ENCODE data around the gene ATP1B4.

Gene ATP1B4

GRCh38 chrX:120356084-120356483 lies 5.8 kb upstream of the ATP1B4 start:
- Histone ChIP-seq H3K9me2 (replicated peaks; ENCODE audit: low read depth, low read length) (no peaks in the 10 kb centered on the region), H3K9me3 (ENCODE audit: insufficient read depth, low read depth, low read length) (no peaks in the 10 kb centered on the region), H3K27me3 (ENCODE audit: insufficient read depth, low read length, poor library complexity, severe bottlenecking) (no peaks in the 10 kb centered on the region), H3K4me3 (ENCODE audit: low read length, poor library complexity, severe bottlenecking) (no peak overlapping the region), H2AFZ (ENCODE audit: low read length) (no peak overlapping the region), H3F3A (ENCODE audit: low read depth) (no peaks in the 10 kb centered on the region), H3K36me3 (ENCODE audit: insufficient read depth, low read length) (no peaks in the 10 kb centered on the region), H3K9ac (ENCODE audit: low read depth, low read length, poor library complexity, severe bottlenecking) (no peak overlapping the region), H3K79me2 (ENCODE audit: insufficient read depth, low read length) (no peaks in the 10 kb centered on the region), H3K4me2 (ENCODE audit: low read depth, low read length, poor library complexity, severe bottlenecking) (no peak overlapping the region), H4K20me1 (ENCODE audit: insufficient read depth, low read length, poor library complexity, severe bottlenecking) (no peaks in the 10 kb centered on the region), H3K4me1 (ENCODE audit: insufficient read depth, low read length, poor library complexity, severe bottlenecking) (no peaks in the 10 kb centered on the region)
- TF ChIP-seq CTCF (conservative IDR thresholded peaks at IDR 0.05; ENCODE audit: low read length) (no peak), EZH2phosphoT487 (IDR thresholded peaks at IDR 0.05; ENCODE audit: borderline replicate concordance) (no peak)

GRCh38 chrX:120357186-120357585 lies 4.7 kb upstream of the ATP1B4 start:
- H2AFZ ChIP-seq (ENCODE audit: low read length), result no peak overlapping the region
- TF ChIP-seq CTCF (conservative IDR thresholded peaks at IDR 0.05; ENCODE audit: low read length) (no peak), EZH2phosphoT487 (IDR thresholded peaks at IDR 0.05; ENCODE audit: borderline replicate concordance) (no peak)
- H3K36me3 ChIP-seq (ENCODE audit: insufficient read depth, low read length), result no peaks in the 10 kb centered on the region
- no peaks in the 10 kb centered on the region for H3K4me1 ChIP-seq (ENCODE audit: insufficient read depth, low read length, poor library complexity, severe bottlenecking)
- no peaks in the 10 kb centered on the region for H3K9me2 ChIP-seq (replicated peaks; ENCODE audit: low read depth, low read length)
- no peak overlapping the region for H3K9ac ChIP-seq (ENCODE audit: low read depth, low read length, poor library complexity, severe bottlenecking)
- H3K79me2 ChIP-seq (ENCODE audit: insufficient read depth, low read length), result no peaks in the 10 kb centered on the region
- H3K4me2 ChIP-seq (ENCODE audit: low read depth, low read length, poor library complexity, severe bottlenecking), result no peak overlapping the region
- no peaks in the 10 kb centered on the region for H4K20me1 ChIP-seq (ENCODE audit: insufficient read depth, low read length, poor library complexity, severe bottlenecking)
- H3K9me3 ChIP-seq (ENCODE audit: insufficient read depth, low read depth, low read length), result no peaks in the 10 kb centered on the region
- no peaks in the 10 kb centered on the region for H3K27me3 ChIP-seq (ENCODE audit: insufficient read depth, low read length, poor library complexity, severe bottlenecking)
- no peak overlapping the region for H3K4me3 ChIP-seq (ENCODE audit: low read length, poor library complexity, severe bottlenecking)
- no peaks in the 10 kb centered on the region for H3F3A ChIP-seq (ENCODE audit: low read depth)

- H3K4me1 ChIP-seq (ENCODE audit: insufficient read depth, low read length, poor library complexity, severe bottlenecking), result no peaks in the 10 kb centered on the region
- no peaks in the 10 kb centered on the region for H4K20me1 ChIP-seq (ENCODE audit: insufficient read depth, low read length, poor library complexity, severe bottlenecking)
- H3K9ac ChIP-seq (ENCODE audit: low read depth, low read length, poor library complexity, severe bottlenecking), result no peak overlapping the region
- no peaks in the 10 kb centered on the region for H3K27me3 ChIP-seq (ENCODE audit: insufficient read depth, low read length, poor library complexity, severe bottlenecking)
- H3K4me3 ChIP-seq (ENCODE audit: low read length, poor library complexity, severe bottlenecking), result no peak overlapping the region
- H3K9me2 ChIP-seq (replicated peaks; ENCODE audit: low read depth, low read length), result no peaks in the 10 kb centered on the region
- H2AFZ ChIP-seq (ENCODE audit: low read length), result no peak overlapping the region
- H3K9me3 ChIP-seq (ENCODE audit: insufficient read depth, low read depth, low read length), result no peaks in the 10 kb centered on the region
- no peak overlapping the region for H3K4me2 ChIP-seq (ENCODE audit: low read depth, low read length, poor library complexity, severe bottlenecking)
- no peaks in the 10 kb centered on the region for H3F3A ChIP-seq (ENCODE audit: low read depth)
- TF ChIP-seq EZH2phosphoT487 (IDR thresholded peaks at IDR 0.05; ENCODE audit: borderline replicate concordance) (no peak), CTCF (conservative IDR thresholded peaks at IDR 0.05; ENCODE audit: low read length) (no peak)
- H3K79me2 ChIP-seq (ENCODE audit: insufficient read depth, low read length), result no peaks in the 10 kb centered on the region
- H3K36me3 ChIP-seq (ENCODE audit: insufficient read depth, low read length), result no peaks in the 10 kb centered on the region
Observed at GRCh38 chrX:120358737-120359456, 3.0 kb upstream of the ATP1B4 start.
